ENCODE measurements around the gene SHROOM1.

DNA sequence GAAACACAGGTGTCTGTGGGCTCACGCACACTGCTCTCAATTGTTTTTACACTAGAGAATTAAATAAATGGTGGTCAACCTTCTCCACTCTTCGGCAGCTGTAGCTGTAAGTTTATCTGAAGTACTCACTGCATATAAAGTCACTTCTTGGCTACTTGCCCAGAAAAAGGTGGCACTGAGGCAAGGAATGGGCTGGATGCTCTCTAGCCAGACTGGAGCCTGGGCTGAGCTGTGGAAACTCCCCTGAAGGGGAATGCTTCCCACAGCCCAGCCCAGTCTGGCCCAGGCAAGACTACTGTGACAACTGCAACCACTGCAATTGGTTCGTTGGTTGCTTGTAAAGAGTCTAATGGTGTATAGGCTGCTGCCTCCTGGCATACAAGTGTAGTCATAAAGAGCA, 47.5 kb upstream of the SHROOM1 start:
- TF ChIP-seq, protein P1, sequence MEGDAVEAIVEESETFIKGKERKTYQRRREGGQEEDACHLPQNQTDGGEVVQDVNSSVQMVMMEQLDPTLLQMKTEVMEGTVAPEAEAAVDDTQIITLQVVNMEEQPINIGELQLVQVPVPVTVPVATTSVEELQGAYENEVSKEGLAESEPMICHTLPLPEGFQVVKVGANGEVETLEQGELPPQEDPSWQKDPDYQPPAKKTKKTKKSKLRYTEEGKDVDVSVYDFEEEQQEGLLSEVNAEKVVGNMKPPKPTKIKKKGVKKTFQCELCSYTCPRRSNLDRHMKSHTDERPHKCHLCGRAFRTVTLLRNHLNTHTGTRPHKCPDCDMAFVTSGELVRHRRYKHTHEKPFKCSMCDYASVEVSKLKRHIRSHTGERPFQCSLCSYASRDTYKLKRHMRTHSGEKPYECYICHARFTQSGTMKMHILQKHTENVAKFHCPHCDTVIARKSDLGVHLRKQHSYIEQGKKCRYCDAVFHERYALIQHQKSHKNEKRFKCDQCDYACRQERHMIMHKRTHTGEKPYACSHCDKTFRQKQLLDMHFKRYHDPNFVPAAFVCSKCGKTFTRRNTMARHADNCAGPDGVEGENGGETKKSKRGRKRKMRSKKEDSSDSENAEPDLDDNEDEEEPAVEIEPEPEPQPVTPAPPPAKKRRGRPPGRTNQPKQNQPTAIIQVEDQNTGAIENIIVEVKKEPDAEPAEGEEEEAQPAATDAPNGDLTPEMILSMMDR (IDR thresholded peaks at IDR 0.05), result no peak
- TF ChIP-seq POLR2AphosphoS5 (IDR thresholded peaks at IDR 0.05), result peak; percentile 39

Measured in prostate gland (tissue), 2 donors.